ENCODE results near the gene HERPUD1. TPM values are rescaled to one million over a fixed set of nuclear protein-coding genes. Genes with fewer than 3 reads are reported as not detected.

HERPUD1 gene
- total RNA-seq, 1 experiment from 2014 or later = 28.9 TPM

DNA sequence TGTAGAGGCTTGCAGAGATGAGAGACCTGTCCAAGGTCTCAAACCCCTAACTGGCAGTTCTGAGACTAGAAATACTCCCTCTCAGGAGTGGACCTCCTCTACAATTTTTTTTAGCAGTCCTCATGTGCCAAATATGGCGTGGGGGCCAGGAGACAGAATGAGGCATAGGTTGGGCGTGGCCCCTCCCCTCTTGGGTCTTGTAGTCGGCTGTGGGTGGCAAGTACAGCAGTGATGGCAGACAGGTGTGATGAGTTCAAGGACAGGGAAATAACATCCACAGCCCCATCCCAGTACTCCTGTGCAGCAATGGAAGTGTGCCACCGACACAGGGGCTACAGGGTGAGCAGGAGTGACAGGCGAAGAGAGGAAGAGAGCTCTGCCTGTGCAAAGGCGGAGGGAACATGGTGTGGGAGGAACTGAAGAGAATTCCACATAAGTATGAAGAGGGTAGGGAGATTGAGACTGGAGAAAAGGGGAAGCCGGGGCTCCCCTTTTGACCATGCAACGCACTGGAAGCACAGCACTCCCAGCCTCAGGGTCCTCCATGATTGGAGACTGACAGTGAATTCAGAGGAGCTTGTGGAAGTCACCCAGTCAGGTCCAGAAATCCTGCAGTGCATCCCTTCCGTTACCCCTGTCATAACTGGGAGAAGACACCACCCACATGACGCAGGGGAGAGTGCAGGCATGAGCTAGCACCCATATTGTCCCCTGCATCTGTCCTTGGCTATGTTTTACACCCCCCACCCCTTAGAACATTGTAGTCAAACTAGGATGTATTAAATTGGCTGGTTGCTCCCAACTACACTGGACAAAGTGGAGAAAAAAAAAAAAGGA is 15.0 kb downstream of the HERPUD1 start:
- Mint-ChIP-seq H3K9me3 (no peaks in the 10 kb centered on the region), H3K27me3 (ENCODE audit: low read depth) (no peaks in the 10 kb centered on the region), H3K4me1 (peaks cover 8 to 11% of the 10 kb centered on the region in 2 experiments), H3K27ac (peak overlapping the region; percentile 55 to 75 (median 57); a peak in 6 of 7 replicates), H3K4me3 (no peak overlapping the region), H3K36me3 (ENCODE audit: insufficient read depth in 1 of 3, low read depth in 3 of 3) (peaks cover 9 to 31% (median 16%) of the 10 kb centered on the region in 3 experiments; a peak in 6 of 7 replicates)
- no peak overlapping the region for H3K23ac ChIP-seq (ENCODE audit: insufficient read length, low read depth, low read length)
- H3K4ac ChIP-seq (ENCODE audit: low read depth, low read length) = no peak overlapping the region
- no peak overlapping the region for H3K4me2 ChIP-seq (ENCODE audit: insufficient read depth, insufficient read length, low read length)
- no peak overlapping the region for H2BK15ac ChIP-seq (ENCODE audit: low read depth, low read length)
- H4K20me1 ChIP-seq (ENCODE audit: control insufficient read depth, insufficient read depth, insufficient read length) = no peaks in the 10 kb centered on the region
- no peak for DNase-seq
- H4K5ac ChIP-seq (ENCODE audit: insufficient read length, low read depth, low read length) = no peak overlapping the region
- no peak overlapping the region for H3K14ac ChIP-seq (ENCODE audit: insufficient read depth, low read length)
- no peaks in the 10 kb centered on the region for H3K79me1 ChIP-seq (ENCODE audit: insufficient read depth, low read depth, low read length, poor library complexity, severe bottlenecking)
- no peak overlapping the region for H2BK20ac ChIP-seq (ENCODE audit: low read depth, low read length, poor library complexity, severe bottlenecking)
- no peak overlapping the region for H4K91ac ChIP-seq (ENCODE audit: insufficient read length, low read depth, low read length)
- no CpG with 5 or more reads among the region's 10 CpGs for WGBS (ENCODE audit: extremely low coverage, insufficient read length, low lambda C conversion rate)
- H3T11ph ChIP-seq (ENCODE audit: low read length) = no peak overlapping the region
- no peak overlapping the region for H4K8ac ChIP-seq (replicated peaks; ENCODE audit: insufficient read length, low read depth, low read length)
- no peak overlapping the region for H2BK12ac ChIP-seq (ENCODE audit: insufficient read length, low read depth, low read length)
- no peaks in the 10 kb centered on the region for H3K9me3 ChIP-seq (ENCODE audit: control insufficient read depth, low read depth, low read length)
- TF ChIP-seq, protein P1, sequence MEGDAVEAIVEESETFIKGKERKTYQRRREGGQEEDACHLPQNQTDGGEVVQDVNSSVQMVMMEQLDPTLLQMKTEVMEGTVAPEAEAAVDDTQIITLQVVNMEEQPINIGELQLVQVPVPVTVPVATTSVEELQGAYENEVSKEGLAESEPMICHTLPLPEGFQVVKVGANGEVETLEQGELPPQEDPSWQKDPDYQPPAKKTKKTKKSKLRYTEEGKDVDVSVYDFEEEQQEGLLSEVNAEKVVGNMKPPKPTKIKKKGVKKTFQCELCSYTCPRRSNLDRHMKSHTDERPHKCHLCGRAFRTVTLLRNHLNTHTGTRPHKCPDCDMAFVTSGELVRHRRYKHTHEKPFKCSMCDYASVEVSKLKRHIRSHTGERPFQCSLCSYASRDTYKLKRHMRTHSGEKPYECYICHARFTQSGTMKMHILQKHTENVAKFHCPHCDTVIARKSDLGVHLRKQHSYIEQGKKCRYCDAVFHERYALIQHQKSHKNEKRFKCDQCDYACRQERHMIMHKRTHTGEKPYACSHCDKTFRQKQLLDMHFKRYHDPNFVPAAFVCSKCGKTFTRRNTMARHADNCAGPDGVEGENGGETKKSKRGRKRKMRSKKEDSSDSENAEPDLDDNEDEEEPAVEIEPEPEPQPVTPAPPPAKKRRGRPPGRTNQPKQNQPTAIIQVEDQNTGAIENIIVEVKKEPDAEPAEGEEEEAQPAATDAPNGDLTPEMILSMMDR (conservative IDR thresholded peaks at IDR 0.05) = no peak
- H3K56ac ChIP-seq (ENCODE audit: insufficient read length, low read depth, low read length) = no peak overlapping the region
- no peaks in the 10 kb centered on the region; the same call in 1 of the 2 replicates for H3K4me1 ChIP-seq (ENCODE audit: insufficient read depth, low read length)
- H3K9ac ChIP-seq (ENCODE audit: extremely low read depth, insufficient read length, low read length) = no peak overlapping the region
- H3K27me3 ChIP-seq (ENCODE audit: insufficient read depth, low read length) = no peaks in the 10 kb centered on the region
- no peak overlapping the region for H2BK120ac ChIP-seq (ENCODE audit: low read depth, low read length, poor library complexity, severe bottlenecking)
- H3K79me2 ChIP-seq (ENCODE audit: insufficient read depth, low read length) = no peaks in the 10 kb centered on the region
- no peak overlapping the region for H2BK5ac ChIP-seq (ENCODE audit: insufficient read length, low read length)
- H2AK5ac ChIP-seq (ENCODE audit: insufficient read length, low read length) = no peak overlapping the region
- no peak overlapping the region for H2AFZ ChIP-seq (ENCODE audit: low read length)
- no peaks in the 10 kb centered on the region for H3K23me2 ChIP-seq (ENCODE audit: insufficient read length, low read depth, low read length, poor library complexity, severe bottlenecking)
- H3K18ac ChIP-seq (ENCODE audit: insufficient read length, low read depth, low read length) = no peak overlapping the region
- no peak overlapping the region for H3K27ac ChIP-seq (ENCODE audit: insufficient read length, low read depth, low read length)

Measured in H9 (cell line).